HG03108 (cell line): ENCODE results near the gene CREB5.

Experiments
- ATAC-seq: cut with Tn5 transposase; IDR thresholded peaks from one replicate; pipeline ENCODE4 v1.9.1; 2021; ENCODE audit warnings: moderate library complexity; ENCODE audit not compliant: unreplicated experiment

The CREB5 gene

DNA sequence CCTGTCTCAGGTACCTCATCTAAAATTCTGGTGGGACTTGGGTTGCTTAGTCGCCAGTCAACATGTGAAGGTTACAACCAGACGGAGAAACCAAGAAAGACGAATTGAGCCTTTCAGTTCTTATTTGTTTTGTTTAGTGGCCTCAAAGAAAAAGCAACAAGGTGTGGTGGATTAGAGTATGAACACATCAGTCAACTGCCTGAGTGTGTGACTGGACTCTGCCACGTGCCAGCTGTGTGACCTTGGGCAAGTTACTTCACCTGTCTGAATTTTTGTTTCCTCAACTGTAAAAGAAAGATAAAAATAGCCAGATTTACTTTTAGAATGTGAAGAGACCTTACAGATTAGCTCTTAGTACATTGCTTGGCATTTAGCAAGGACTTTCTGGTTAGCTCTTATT, 259.2 kb downstream of the CREB5 start:
- ATAC-seq, result no peak

DNA sequence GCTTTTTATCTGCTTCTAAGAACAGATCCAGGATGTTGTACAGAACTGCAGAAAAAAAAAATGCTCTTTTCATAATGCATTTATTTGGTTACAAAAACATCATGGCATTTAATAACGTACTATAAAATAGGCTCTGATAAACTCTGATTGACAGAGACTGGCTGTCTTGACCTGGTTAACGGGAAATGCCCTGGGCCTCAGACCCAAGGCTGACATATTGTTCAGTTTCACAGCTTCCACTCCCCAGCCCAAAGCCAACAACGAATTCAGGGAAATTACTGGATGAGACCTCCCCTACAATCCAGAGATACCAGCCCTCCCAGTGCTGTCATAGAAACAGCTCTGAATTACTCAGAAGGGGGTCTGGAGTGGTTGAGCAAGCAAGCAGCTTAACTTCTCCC, 260.1 kb downstream of the CREB5 start:
- no peak for ATAC-seq

DNA sequence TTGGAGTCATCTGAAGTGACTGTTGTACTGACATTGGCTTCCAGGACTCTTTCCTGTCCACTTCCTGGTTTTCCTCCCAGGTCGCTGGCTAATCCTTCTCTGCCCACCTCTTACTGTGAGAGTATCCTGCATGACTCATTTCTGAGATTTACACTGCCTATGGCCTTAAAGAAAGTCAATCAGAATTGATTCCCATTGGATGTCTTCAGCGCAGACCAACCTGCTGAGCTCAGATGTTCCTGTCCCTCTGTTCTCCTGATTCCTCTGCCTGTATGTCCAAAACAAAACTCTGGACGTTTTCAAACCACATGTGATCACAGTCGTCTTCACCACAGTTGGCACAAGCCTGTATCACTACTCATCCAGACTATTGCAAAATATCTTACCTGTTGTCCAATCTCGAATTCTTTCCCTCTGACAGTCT, 262.1 kb downstream of the CREB5 start:
- no peak for ATAC-seq

DNA sequence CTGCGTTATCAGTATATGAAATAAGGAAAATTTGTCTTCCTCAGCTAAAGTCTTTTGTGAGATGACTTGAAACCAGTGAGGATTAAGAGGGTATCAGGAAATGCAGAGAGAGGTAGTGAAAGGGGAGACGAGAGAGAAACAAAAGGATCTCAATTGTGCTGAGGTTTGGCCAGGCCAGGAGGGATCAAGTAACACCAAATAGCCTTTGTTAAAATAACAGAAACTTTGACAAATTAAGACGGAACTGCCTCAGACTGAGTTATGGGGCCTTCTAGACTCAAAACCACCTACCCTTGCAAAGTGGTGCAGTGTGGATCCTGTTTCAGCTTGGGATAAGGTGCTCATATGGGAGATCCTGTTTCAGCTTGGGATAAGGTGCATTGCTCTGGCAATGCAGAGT, 263.1 kb downstream of the CREB5 start:
- ATAC-seq, result no peak

DNA sequence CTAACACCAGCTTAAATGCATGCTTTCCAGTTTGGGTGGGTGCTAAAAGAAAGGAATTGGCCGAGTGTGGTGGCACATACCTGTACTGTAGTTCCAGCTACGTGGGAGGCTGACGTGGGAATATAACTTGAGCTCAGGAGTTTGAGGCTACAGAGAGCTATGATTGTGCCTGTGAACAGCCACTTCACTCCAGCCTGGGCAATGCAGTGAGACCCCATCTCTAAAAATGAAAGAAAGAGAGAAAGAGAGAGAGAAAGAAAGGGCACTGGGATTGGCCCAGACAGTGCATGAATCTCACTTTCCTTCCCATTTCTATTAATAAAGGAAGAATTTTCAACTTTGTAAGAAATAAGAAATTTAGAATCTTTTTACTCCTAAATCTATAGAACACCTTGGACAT, 265.4 kb downstream of the CREB5 start:
- no peak for ATAC-seq

DNA sequence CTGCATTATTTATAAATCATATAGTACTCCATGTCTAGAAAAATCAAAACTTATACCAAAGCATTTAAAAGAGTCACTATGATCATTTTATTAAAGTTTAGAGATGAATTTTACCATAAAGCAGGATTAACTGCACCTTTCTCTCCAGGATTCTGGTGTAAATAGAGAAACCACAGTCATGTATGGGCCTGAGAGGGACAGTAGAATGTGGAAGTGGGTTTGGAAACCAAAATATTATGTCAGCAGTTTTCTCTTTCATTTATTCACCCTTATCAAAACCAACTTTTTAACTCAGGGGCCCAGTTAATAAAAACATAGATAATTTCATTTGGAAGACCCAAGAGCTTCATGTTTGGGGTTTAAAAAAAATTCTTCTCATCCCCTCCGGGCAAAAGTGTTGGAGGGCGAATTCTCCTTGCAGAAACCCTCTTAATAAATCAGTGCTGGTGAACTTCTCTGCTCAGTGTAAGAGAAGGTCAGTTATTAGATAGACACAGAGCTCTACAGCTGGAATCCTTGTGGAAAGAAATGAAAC, 266.2 kb downstream of the CREB5 start:
- no peak for ATAC-seq

DNA sequence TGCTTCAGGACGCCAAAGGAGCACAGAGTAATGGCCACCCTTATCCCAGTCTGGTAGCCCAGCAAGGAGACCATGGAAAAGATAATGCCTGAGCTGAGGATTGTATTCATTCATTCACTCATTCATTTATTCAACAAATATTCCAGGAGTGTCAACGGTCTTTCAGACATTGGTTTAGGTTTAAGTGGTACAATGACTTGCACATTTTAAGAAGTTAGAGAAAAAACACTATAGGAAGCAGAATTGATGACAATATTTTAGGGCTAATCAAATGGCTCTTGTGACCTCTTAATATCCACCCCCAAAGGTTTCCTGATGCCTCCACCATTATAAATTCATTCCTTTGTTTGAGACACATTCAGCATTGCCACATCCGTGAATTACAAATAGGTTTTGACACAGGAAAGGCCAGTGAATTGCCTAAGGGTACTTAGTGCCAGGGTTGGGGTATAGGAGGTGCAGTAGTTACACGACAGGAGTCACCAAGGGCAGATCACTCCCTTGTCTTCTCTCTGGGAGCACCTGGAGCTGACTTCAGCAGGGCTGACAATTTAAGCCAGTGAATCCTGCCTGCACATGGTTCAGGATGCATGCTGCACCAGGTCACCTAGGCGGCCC, 269.5 kb downstream of the CREB5 start:
- no peak for ATAC-seq

DNA sequence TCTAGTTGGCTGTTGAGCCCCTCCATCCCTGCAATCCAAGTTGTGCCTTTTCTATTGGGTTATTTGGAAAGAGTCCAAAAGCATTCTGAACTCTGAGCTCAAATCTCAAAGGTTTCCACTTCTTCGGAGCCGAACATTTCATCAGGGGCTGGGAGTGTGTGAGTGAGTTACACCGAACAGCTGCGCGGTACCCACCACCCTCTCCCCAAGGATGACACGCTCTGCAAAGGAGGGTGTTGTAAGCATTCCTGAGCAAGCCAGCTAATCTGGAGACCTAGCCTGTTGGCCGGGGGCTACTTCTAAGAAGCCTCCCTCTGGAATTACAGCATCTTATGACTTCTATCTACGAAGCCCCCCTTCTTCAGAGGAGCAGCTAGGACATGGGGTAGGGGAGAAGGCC, 270.5 kb downstream of the CREB5 start:
- ATAC-seq, result no peak

DNA sequence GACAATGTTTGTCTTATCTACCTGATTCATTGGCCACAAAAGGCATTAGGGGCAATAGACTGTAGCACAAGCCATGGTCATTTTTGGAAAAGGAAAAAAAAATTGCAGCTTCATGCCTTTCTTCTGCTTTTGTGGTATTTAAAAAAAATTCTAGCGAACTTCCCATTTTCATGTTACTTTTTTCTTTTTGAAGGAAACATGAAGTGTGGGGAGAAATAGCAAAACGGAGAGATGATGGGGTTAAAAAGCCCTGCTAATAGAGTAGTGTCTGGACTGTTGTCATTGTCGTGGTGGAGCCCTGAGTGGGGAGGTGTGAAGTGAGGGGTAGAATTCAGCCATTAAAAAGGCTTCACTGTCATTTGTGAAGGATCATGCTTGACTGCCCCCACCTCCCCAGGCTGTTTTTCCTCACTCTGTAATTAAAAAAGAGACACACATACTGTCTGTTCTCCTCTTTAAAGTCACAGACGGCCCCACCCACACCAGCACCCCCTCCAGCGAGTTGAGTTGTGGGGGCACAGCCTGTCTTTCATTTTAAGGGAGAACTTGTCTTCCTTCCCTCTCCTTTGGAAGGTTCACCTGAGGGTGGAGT, 272.4 kb downstream of the CREB5 start:
- no peak for ATAC-seq

DNA sequence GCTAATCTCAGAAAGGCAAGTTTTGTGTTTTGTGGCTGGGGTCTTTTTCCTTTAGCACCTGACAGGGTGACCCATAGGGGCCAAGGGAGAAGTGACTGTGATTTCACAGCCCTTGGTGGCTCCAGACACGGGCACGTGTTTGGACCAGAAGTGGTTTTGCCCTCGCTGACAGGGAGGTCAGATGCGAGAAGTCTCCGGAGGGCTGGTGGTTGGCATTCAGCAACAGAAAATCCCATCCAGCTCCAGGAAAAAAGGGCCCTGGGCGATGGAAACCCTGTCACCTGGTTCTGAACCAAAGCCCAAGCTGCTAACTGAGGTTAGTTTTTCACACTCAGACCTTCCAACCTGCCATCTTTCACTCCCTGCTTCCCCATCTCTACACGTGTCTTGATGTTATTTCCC, 272.9 kb downstream of the CREB5 start:
- ATAC-seq, result no peak

DNA sequence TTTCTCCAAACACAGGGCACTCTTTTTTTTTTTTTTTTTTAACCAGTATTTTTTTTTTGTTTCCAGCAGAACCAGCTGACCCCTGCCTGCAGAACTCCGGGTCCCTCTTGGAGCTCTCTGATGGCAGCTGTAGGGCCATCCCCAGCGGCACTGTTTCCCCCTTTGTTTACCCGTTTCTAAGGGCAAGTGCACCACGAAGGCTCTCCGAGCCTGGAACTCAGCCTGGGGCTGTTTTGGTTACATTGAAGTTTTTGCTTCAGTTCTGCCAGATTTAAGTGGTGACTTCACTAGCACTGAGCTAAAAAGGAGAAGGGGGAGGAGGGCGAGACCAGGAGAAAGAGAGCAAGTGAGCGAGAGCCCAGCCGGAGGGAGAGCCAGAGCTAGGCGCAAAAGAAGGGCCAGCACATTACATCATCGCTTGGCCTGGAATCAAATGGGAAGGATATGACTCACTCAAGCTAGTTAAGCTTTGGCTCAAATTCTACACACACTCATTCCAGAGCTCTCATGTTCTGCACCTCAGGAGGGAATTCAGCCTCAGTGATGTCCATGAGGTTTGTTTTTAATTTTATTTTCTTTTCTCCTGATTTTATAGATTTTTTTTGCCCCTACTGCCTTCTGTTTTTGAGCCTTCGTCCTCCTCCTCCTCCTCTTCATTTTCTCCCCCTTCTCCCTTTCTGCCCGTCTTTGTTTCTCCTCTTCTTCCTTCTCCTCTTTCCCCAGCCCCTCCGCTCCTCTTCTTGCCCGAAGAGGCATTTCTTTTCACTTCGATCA, 273.5 kb downstream of the CREB5 start:
- ATAC-seq, result no peak

DNA sequence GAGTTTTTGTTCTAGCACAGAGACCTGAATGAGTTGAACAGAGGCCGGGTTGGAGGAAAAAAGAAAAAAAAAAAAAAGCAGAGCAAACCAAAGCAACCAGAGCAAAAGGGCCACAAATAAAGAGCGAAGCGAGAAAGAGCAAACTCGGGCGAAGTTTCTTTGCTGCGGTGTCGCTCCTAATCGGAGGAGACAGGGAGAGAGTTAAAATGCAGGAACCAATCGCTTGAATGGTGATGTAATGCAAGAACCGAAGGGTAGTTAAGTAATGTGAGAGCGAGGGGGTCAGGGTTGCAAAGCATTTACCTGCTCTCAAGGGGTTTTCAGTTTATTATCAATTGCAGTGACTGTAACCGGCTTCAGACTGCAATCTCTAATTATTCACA, 274.1 kb downstream of the CREB5 start:
- ATAC-seq, result no peak

DNA sequence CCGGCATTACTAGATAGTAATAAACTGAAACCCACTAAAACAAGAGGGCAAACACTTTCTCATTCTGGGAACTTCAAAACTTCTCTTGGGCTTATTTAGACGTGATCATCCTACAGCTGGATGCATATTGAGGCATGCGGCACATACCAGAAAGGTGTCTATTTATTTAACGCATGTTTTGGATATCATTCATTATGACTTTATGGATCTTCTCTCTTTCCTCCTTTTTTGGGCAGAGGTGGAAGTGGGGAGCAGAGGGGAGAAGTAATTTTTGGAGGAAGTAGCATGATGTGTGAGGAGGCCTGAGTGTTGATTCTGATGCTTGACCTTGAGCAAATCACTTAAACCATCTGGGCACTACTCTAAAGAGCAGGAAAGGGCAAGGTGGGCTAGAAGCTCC, 275.2 kb downstream of the CREB5 start:
- no peak for ATAC-seq

DNA sequence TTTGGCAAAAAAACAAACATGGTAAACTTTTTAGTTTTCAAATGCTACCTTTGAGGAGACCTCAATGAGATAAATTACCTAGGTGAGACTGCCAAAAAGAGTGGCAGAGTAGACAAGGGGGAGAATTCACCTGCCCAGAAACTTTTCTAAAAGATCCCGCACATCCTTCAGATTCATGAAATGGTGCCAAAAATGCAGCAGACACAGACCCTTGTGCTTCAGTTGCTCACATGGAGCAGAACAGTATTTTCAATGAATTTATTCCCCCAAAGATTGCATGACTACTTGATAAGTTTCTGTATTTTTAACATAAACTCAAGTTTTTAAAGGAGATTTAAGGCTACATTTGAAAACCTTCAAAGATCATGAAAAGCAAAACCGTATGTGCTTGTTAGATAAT, 275.9 kb downstream of the CREB5 start:
- ATAC-seq, result no peak

DNA sequence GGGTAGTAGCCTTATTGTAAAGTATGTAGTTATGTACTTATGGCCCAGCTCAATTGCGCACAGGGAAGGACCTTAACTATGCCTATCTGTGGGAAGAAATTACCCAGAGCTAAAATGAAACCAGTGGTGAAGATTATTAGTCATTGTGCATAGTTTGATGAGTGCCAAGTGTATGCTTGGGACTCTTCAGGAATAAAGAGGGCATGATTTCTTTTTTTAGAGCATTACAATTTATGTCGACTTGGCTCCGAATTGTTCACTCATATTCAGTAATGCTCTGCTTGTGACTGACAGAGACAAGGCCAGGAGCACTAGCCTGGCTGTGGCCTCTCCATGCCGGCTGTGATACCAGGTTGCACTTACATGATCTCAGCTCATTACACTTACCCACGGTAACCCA, 276.3 kb downstream of the CREB5 start:
- no peak for ATAC-seq

DNA sequence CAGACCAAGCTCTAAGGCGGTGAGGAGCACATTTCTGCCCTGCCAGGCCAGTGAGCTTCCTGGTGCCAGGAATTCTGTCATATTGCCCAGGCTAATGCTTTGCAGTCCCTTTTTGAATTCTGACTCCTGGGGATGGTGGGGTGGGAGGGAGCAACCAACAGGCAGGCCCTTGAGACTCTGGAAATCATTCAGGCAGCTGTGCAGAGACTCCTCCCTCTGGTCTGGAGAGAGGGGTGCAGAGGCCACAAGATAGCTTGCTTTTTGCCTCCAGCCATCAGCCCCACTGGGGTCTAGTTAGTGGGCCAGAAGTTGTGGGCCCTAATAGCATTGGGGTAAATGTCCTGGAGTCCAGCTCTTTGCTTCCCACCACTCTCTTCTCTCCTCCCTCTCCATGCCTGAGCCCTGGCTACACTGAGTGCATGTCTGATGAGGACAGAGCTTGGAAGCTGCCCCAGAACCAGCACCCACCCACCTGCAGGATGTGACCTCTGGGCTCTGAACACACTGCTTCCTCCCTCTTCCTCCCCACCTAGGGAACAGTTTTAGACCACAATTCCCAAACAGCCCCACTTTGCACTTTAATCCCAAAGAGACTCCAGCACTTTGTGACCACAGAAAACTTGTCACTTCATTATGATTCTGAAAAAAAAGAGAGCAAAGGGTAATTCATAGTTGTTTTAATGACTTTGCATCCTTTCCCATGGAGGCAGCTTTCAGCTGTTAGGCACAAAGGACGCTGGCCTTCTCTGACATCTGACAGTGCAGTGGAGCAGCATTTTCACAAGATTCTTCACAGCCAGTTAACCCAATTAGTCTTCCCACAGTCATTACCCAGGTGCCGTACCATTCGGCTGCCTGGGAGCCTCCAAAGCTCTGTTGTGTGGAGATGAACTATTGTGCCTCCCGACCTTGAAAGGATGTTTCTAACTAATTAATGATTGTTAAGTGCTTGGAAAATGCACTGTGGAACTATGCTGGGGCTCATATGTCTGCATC, 283.3 kb downstream of the CREB5 start:
- no peak for ATAC-seq

DNA sequence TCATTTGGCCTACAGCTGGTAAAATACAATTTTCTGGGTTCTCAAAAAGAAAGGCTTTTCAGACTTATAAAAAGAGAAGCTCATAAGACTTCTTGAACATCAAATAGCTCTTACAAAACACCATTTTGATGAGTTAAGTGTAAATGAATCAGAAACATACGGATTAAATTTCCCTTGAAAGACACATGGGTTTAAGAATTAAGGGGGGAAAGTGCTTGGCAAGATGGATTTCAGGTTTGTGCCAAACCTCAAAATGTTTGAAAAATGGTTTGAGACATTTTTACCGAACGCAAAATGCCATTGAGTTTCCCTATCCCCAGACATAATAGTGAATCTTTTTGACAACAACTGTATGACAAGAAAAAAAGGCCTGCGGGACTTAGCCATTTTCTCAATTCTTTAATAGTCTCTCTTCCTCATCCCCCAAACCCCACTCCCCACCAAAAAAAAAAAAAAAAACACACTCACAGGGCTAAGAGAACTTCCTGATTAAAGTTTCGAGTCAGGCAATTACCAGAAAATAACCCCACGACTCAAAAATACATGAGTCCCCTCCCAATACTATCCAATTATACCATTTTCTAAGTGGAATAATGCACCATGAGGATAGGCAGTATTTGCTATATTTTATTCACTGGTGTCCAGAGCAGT, 285.7 kb downstream of the CREB5 start:
- no peak for ATAC-seq

DNA sequence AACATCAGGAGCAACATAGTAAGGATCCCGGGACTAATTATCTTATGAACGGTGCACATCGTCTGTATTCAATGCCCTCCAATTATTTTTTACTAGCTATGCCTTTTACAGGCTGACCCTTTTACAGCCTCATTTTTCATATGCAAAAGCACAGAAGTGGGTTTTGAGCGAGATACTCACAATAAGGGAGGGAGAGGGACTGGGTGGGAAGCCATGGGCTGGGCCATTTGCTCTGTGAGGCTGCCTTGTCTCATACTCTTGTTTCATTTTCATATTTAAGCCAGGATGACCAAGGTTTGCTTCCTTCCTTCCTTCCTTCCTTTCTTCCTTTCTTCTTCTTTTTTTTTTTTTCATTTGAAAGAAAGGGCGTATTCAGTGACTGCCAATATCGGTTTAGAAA, 286.5 kb downstream of the CREB5 start:
- ATAC-seq, result no peak

DNA sequence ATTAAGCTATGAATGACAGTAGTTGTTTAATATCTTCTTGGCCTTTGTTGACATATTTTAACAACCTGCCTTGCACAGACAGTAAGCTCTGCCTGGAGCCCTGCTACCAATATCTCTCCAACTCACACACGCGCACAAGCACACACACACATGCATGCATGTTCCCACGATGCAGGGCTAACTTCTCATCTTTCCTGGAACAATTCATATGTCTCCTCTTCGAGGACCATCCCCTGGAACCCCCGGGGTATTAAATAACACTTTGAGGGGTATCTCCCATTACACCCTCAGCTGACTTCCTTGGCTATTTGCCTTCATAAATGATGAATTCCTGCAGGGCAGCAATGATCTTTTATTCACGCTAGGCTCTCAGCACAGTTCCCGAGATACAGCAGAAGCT, 287.8 kb downstream of the CREB5 start:
- no peak for ATAC-seq

DNA sequence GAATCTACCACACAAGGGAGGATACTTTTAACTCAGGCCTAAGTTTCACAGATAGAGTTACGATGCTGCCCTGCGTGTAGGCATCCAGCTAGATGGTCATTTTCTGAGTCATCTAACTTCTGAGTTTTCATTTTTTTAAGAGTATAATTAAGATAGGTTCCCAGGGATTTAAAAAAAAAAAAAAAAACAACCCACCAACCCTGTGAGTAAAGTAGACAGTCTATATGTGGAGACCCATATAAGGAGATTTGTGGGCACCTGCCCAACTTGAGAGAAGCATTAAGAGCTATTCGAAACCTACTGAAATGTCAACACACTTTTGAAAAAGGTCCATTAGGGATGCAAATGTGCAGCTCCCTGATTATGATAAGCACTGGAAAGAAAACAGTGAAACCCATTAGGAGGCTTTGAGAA, 288.5 kb downstream of the CREB5 start:
- ATAC-seq, result no peak

DNA sequence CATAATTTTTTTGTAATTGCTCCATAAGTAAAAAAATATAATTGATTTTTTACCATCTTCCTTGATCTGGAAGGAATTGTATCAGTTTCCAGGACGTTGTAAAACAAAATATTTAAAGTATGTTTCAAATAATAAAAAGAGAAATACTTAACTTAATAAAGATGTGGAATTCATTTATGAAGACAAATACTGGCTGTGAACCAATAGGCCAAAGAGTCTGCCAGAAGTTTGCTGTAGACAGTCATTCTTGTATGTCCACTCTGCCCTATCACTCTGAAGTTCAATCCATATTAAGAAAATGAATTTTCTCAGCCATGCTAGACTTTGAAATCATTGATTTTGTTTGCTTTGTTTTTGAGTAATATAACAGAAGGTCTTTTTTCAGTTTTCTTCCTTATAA, 289.4 kb downstream of the CREB5 start:
- no peak for ATAC-seq
